Heart right ventricle (tissue), 16 donors: ENCODE measurements around the gene MVB12B. TPM values are rescaled to one million over a fixed set of nuclear protein-coding genes. Genes with fewer than 3 reads are reported as not detected.
A peak's percentile ranks its signal among the peaks of the same experiment; 100 is the strongest.

ENCODE experiments used
- ATAC-seq, 8 donors: fragments of 200-7000 bp; cut with Tn5 transposase; one replicate each; pipeline ENCODE4 v1.9.1; 2020; ENCODE audit warnings: mild to moderate bottlenecking in 8 of 8, moderate library complexity in 8 of 8, moderate number of reproducible peaks in 1 of 8
- DNase-seq, 2 donors: peaks; one replicate each; pipeline ENCODE4 v3.0.0-alpha.2; 2020
- H3K27ac ChIP-seq, 10 donors: fragments of 200-600 bp; sonication (generic) in 2 of 10; one replicate each; pipeline versions ENCODE4 v1.5.0 to v1.8.0; 2020 to 2022; ENCODE audit warnings: mild to moderate bottlenecking in 3 of 10
- H3K27me3 ChIP-seq, 7 donors: fragments of 200-600 bp; one replicate each; pipeline ENCODE4 v1.8.0; 2021 to 2022; ENCODE audit warnings: mild to moderate bottlenecking in 2 of 7
- H3K36me3 ChIP-seq, 9 donors: fragments of 200-600 bp; sonication (generic) in 1 of 9; one replicate each; pipeline versions ENCODE4 v1.5.0 to v1.8.0; 2020 to 2022; ENCODE audit warnings: mild to moderate bottlenecking in 2 of 9
- H3K4me1 ChIP-seq, 9 donors: fragments of 200-600 bp; sonication (generic) in 1 of 9; one replicate each; pipeline versions ENCODE4 v1.5.0 to v1.8.0; 2020 to 2022; ENCODE audit warnings: mild to moderate bottlenecking in 4 of 9
- H3K4me3 ChIP-seq, 10 donors: fragments of 200-600 bp; sonication (generic) in 2 of 10; one replicate each; pipeline versions ENCODE4 v1.5.0 to v1.8.0; 2020 to 2022; ENCODE audit warnings: mild to moderate bottlenecking in 7 of 10, moderate library complexity in 2 of 10
- H3K9me3 ChIP-seq, 11 donors: fragments of 200-600 bp in 10 of 11; sonication (generic) in 2 of 11; one replicate each; pipeline versions ENCODE4 v1.5.0 to v1.8.0; 2013 to 2022; ENCODE audit warnings: mild to moderate bottlenecking in 2 of 11, control low read depth in 1 of 11, moderate library complexity in 1 of 11
- WGBS, 2 donors: extraction: QIAGEN DNeasy Blood & Tissue Kit; methylation state at CpG; one replicate each; pipeline ENCODE4 v1.1.7; 2013; ENCODE audit warnings: inconsistent platforms in 1 of 2; 5-methylcytosine and 5-hydroxymethylcytosine counted together
- intact Hi-C, 10 donors: fragments of 100-400 bp; cut with DNase I; formaldehyde crosslinking; loops; one replicate each; pipeline versions ENCODE4 v1.11.1 to v1.14.2; 2022
- polyA plus RNA-seq, 2 donors: library from polyadenylated mRNA; stranded (reverse); fragments of 200-250 nt; gene quantifications; one replicate each; pipeline ENCODE4 v1.2.3, GENCODE V29; 2013
- total RNA-seq, 10 donors: library from RNA; stranded (reverse); fragmentation: NEBNext Ultra II Directional in 3 of 10; extraction: Animal tissue kit (Norgen Biotek cat#: 25700) in 3 of 10; gene quantifications; one replicate each; pipeline versions ENCODE4 v1.2.1 to v1.2.4, GENCODE V29; 2021 to 2023
- TF ChIP-seq, protein P1 (sequence below), 9 donors: fragments of 200-600 bp; sonication (generic) in 2 of 9; IDR thresholded peaks; one replicate each; pipeline versions ENCODE4 v1.5.0 to v1.8.0; 2021 to 2022; ENCODE audit warnings: antibody characterized with exemption in 9 of 9, mild to moderate bottlenecking in 5 of 9, moderate library complexity in 1 of 9
- donor health status: Arrhythmogenic right ventricular cardiomyopathy.
- donor health status: ischemic (EF 13 %, LVEDD 7.1; RV severe dilation, severe dysfunction).
- donor health status: healthy with polysubstance abuse.
- donor health status: DM: no; HTN: yes; CAD: no.
- donor health status: DM: no; HTN: no; CAD: no.
- donor health status: ischemic (EF 25% LVEDD 6.9; RV normal size, moderate dysfunction).
- donor health status: ischemic (EF 25% LVEDD 5.7; RV mildly dilated, moderate dysfunction).
- donor health status: healthy.
- donor health status: DM: yes; HTN: yes; CAD: no.
- donor health status: Ischemic cardiomyopathy.
- donor health status: ischemic (EF 35%, LVEDD 5.7; RV mildly dilated, moderate dysfunction).
- donor health status: nonischemic (EF 11% LVEDD 7.7; RV severe dilation, severe dysfunction).
- donor health status: DM: yes; HTN: yes; CAD: no.
- donor health status: PGD.
- donor health status: ischemic (EF 29% LVEDD 5.4; RV normal size, mild dysfunction).
- donor health status: nonischemic (EF 23%, LVEDD 6.1; RV moderate dilation, normal function).

MVB12B gene
- total and polyA plus RNA-seq, 12 donors, result 2.8 to 16.5 (median 10.6) TPM

DNA sequence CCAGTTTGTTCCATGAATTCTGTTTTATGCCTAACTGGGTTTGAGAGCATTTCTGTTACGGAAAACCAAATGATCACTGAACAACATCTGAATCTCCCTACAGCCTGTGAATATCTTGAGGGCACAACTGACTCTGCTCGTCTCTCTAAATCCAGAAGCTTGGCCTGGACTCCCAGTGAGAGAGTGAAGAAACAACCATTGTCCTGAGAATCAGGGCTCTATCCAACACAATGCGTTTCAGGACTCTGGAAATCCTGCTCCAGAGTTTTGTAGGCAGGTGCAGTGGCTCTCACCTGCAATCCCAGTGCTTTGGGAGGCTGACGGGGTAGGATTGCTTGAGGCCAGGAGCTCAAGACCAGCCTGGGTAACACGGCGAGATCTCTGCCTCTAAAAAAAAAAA, 7.8 kb upstream of the MVB12B start:
- intact Hi-C loops, result loop anchor here in 6 of 10 donors (5.0 kb wide), 1 partner anchor 78 kb away; no protein-coding TSS in a partner anchor
- Histone ChIP-seq H3K9me3 (peaks cover 0 to 10% (median 1%) of the 10 kb centered on the region in 11 donors), H3K27me3 (no peaks in the 10 kb centered on the region), H3K36me3 (no peaks in the 10 kb centered on the region), H3K27ac (no peak overlapping the region), H3K4me1 (peaks cover 0 to 10% (median 0%) of the 10 kb centered on the region in 9 donors), H3K4me3 (no peak overlapping the region)
- TF ChIP-seq, protein P1, sequence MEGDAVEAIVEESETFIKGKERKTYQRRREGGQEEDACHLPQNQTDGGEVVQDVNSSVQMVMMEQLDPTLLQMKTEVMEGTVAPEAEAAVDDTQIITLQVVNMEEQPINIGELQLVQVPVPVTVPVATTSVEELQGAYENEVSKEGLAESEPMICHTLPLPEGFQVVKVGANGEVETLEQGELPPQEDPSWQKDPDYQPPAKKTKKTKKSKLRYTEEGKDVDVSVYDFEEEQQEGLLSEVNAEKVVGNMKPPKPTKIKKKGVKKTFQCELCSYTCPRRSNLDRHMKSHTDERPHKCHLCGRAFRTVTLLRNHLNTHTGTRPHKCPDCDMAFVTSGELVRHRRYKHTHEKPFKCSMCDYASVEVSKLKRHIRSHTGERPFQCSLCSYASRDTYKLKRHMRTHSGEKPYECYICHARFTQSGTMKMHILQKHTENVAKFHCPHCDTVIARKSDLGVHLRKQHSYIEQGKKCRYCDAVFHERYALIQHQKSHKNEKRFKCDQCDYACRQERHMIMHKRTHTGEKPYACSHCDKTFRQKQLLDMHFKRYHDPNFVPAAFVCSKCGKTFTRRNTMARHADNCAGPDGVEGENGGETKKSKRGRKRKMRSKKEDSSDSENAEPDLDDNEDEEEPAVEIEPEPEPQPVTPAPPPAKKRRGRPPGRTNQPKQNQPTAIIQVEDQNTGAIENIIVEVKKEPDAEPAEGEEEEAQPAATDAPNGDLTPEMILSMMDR (IDR thresholded peaks at IDR 0.05), result no peak
- ATAC-seq, result no peak
- WGBS, 2 donors, result 94 to 96% methylated on average over 6 of the region's 6 CpGs
- no peak for DNase-seq

DNA sequence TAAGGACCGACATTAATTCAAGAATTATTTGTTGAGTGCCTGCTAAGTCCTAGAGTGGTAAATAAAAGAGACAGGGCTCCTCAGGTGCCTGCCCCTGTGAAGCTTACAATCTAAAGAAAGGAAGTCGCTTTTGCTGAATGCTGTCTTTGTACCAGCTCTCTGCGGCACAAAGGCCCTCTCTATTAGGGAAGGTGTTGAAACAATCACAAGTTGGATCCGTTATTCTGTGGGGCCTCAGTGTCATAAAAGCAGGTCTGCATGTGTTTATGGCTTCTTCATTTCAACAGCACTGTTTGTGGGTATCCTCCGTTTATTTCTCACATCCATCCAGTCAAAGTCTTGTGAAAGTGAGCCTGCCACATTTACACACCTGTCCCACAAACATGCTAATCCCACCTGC, 7.0 kb upstream of the MVB12B start:
- no peak overlapping the region for H3K27ac ChIP-seq
- TF ChIP-seq, protein P1 (IDR thresholded peaks at IDR 0.05), result no peak
- ATAC-seq (no peak), DNase-seq (no peak)
- no peaks in the 10 kb centered on the region for H3K27me3 ChIP-seq
- H3K4me3 ChIP-seq, result no peak overlapping the region
- peaks cover 0 to 18% (median 7%) of the 10 kb centered on the region in 11 donors for H3K9me3 ChIP-seq
- no peaks in the 10 kb centered on the region for H3K36me3 ChIP-seq
- 87 to 88% methylated on average over 5 of the region's 5 CpGs for WGBS, 2 donors
- H3K4me1 ChIP-seq, result peaks cover 0 to 10% (median 0%) of the 10 kb centered on the region in 9 donors
- intact Hi-C loops, result loop anchor here in 6 of 10 donors (5.0 kb wide), 1 partner anchor 78 kb away; no protein-coding TSS in a partner anchor

DNA sequence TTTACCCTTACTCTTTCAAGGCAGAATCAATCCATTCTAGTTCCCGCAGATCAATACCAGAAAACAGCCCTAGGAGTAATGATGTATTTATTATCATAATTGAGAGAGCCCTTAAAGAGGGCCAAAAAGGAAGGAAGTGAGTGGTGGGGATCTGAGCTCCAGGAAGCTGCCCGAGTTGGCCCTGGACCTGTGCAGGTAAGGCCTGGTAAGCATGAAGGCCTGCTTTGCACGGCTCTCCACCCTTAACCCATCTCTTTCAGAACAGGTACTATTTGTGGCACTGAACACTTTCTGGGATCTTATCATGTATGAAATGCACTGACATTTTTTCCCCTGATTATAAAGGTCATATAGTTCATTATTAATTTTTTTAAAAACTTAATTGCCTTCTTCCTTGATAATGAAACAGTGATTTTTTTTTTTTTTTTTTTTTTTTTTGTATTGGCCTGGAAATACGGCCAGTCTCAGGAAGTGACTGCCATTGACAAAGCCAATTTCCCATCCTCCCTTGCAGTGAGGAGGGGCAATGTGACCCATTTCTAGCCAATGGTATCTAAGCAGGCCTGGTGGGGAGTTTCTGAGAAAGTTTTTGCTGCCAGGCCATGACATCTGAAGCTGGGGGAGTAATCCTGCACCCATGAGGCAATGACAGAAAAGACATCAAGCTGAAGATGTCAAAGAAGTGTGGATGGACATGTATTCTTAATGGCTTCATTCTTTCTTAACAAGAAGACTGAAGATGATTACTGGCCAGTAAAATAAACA, 6.3 kb upstream of the MVB12B start:
- ATAC-seq, result peak in 2 of 8 donors; percentile 55 to 57
- DNase-seq, result no peak
- Histone ChIP-seq H3K27me3 (no peaks in the 10 kb centered on the region), H3K4me3 (no peak overlapping the region), H3K36me3 (no peaks in the 10 kb centered on the region), H3K4me1 (peaks cover 0 to 10% (median 0%) of the 10 kb centered on the region in 9 donors), H3K9me3 (peaks cover 0 to 24% (median 10%) of the 10 kb centered on the region in 11 donors), H3K27ac (no peak overlapping the region)
- intact Hi-C loops, result no loop called here
- WGBS, 2 donors, result 57 to 60% methylated on average over 4 of the region's 4 CpGs
- TF ChIP-seq, protein P1 (IDR thresholded peaks at IDR 0.05), result no peak

DNA sequence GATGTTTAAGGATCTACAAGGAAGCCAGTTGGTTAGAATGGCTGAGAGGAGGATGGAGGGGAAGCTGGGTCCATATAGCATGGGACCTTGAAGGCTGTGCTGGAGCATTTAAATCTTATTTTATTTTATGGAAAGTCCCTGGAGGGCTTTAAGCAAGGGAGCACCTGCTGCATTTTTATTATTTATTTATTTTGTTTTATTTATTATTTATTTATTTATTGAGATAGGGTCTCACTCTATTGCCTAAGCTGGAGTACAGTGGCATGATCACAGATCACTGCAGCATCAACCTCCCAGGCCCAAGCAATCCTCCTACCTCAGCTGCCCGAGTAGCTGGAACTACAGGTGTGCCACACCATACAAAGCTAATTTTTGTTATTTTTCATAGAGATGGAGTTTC, 4.9 kb upstream of the MVB12B start:
- intact Hi-C loops, result no loop called here
- Histone ChIP-seq H3K9me3 (peaks cover 0 to 20% (median 10%) of the 10 kb centered on the region in 11 donors), H3K4me1 (peaks cover 0 to 17% (median 8%) of the 10 kb centered on the region in 9 donors), H3K36me3 (no peaks in the 10 kb centered on the region), H3K27me3 (no peaks in the 10 kb centered on the region), H3K4me3 (no peak overlapping the region), H3K27ac (no peak overlapping the region)
- 89 to 92% methylated on average over 1 of the region's 1 CpG for WGBS, 2 donors
- DNase-seq (no peak), ATAC-seq (no peak)
- TF ChIP-seq, protein P1 (IDR thresholded peaks at IDR 0.05), result no peak
